Stomach (tissue), 4 donors: Measurements from ENCODE around the gene GNLY.

Source experiments
- EP300 ChIP-seq: sonication (generic); formaldehyde crosslinking; IDR thresholded peaks from one replicate; pipeline ENCODE4 v1.6.1; 2017; ENCODE audit warnings: antibody characterized with exemption
- POLR2A ChIP-seq, 4 donors: fragments of 450-650 bp; IDR thresholded peaks; one replicate each; pipeline ENCODE4 v1.6.1; 2016; ENCODE audit warnings: antibody characterized with exemption in 4 of 4, control low read depth in 2 of 4, mild to moderate bottlenecking in 1 of 4, moderate library complexity in 1 of 4
- TF ChIP-seq, protein P1 (sequence below), 7 experiments: fragments of 450-650 bp in 4 of 7; fragments of 200-600 bp in 3 of 7; sonication (generic) in 3 of 7; IDR thresholded peaks; one replicate each; pipeline ENCODE4 v1.5.1; 2016 to 2019; ENCODE audit warnings: antibody characterized with exemption in 7 of 7, control low read depth in 2 of 7, mild to moderate bottlenecking in 1 of 7

DNA sequence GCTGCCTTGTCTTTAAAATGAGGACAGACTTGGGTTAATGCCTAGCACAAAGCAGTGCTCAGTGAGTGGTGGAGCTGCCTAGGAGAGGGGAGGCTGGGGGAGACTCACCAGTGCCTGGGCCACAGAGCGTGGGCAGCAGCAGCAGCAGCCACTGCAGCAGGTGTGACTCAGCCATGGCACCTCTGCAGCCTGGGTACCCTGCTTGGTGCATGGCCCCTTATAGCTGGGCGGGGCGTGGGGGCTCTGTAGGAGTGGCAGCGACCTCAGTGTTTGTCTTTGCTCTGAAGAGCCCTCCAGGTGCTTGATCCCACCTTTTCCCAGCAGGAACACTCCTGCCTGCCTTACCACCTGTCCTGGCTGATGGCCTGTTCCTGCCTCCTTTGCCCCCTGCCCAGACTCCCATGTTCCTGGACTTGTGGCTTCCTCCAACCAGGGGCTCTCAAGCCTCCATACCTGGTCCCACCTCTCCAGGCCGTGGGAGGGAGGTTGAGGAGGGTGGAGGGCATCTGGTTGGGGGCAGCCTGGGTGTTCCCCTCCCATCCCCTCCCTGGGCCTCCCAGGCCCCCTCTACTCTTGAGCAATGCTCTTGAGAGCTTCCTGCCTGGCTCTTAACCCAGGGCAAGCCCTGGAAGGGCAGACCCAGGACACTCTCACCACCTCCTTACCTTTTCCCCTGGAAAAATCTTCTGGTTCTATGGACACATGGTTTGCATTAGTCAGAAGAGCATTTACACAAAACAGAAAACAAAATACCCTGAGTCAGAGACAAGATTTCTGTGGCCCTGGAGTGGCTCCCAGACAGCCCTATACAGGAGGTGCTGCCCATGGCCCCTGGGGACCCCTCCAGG is 25.9 kb upstream of the GNLY start, which contains the start of gene SFTPB:
- TF ChIP-seq, protein P1, sequence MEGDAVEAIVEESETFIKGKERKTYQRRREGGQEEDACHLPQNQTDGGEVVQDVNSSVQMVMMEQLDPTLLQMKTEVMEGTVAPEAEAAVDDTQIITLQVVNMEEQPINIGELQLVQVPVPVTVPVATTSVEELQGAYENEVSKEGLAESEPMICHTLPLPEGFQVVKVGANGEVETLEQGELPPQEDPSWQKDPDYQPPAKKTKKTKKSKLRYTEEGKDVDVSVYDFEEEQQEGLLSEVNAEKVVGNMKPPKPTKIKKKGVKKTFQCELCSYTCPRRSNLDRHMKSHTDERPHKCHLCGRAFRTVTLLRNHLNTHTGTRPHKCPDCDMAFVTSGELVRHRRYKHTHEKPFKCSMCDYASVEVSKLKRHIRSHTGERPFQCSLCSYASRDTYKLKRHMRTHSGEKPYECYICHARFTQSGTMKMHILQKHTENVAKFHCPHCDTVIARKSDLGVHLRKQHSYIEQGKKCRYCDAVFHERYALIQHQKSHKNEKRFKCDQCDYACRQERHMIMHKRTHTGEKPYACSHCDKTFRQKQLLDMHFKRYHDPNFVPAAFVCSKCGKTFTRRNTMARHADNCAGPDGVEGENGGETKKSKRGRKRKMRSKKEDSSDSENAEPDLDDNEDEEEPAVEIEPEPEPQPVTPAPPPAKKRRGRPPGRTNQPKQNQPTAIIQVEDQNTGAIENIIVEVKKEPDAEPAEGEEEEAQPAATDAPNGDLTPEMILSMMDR (IDR thresholded peaks at IDR 0.05): no peak
- TF ChIP-seq POLR2A (IDR thresholded peaks at IDR 0.05) (no peak), EP300 (no peak)
